Neural progenitor cell (in vitro differentiated cells): ENCODE results near the gene PRDM11. TPM values are rescaled to one million over a fixed set of nuclear protein-coding genes. Genes with fewer than 3 reads are reported as not detected.
A peak's percentile ranks its signal among the peaks of the same experiment; 100 is the strongest.

Source experiments
- DNase-seq: peaks from one replicate; pipeline ENCODE4 v3.0.0-alpha.2; 2016; ENCODE audit warnings: low spot score
- H2AFZ ChIP-seq: fragments of 200-600 bp; sonication (generic); replicated peaks from 2 replicates; pipeline ENCODE4 v1.6.1; 2016; ENCODE audit warnings: antibody characterized with exemption
- H3F3A ChIP-seq: fragments of 200-600 bp; sonication (generic); 2 replicates; pipeline ENCODE4 v1.6.1; 2016; ENCODE audit warnings: antibody characterized with exemption, low read depth
- H3K27ac ChIP-seq: fragments of 200-600 bp; sonication (generic); 2 replicates; pipeline ENCODE4 v1.5.1; 2016; ENCODE audit warnings: mild to moderate bottlenecking
- H3K27me3 ChIP-seq: fragments of 200-600 bp; sonication (generic); 2 replicates; pipeline ENCODE4 v1.6.1; 2016; ENCODE audit warnings: mild to moderate bottlenecking, moderate library complexity
- H3K36me3 ChIP-seq: fragments of 200-600 bp; sonication (generic); 2 replicates; pipeline ENCODE4 v1.5.1; 2016
- H3K4me1 ChIP-seq: fragments of 200-600 bp; sonication (generic); 2 replicates; pipeline ENCODE4 v1.6.1; 2016; ENCODE audit warnings: mixed run types
- H3K4me2 ChIP-seq: fragments of 200-600 bp; sonication (generic); 2 replicates; pipeline ENCODE4 v1.6.1; 2016
- H3K4me3 ChIP-seq: fragments of 200-600 bp; sonication (generic); 2 replicates; pipeline ENCODE4 v1.5.1; 2016
- H3K79me2 ChIP-seq: fragments of 200-600 bp; sonication (generic); 2 replicates; pipeline ENCODE4 v1.6.1; 2016; ENCODE audit warnings: low read depth
- H3K9ac ChIP-seq: fragments of 200-600 bp; sonication (generic); 2 replicates; pipeline ENCODE4 v1.6.1; 2016
- H3K9me3 ChIP-seq: fragments of 200-600 bp; sonication (generic); 2 replicates; pipeline ENCODE4 v1.5.1; 2016; ENCODE audit warnings: low read depth
- H4K20me1 ChIP-seq: fragments of 200-600 bp; sonication (generic); 2 replicates; pipeline ENCODE4 v1.6.1; 2016; ENCODE audit warnings: low read depth
- H3K27ac Mint-ChIP-seq: 3 replicates; pipeline ENCODE4 v1.8.0; 2021; ENCODE audit warnings: mixed read lengths
- H3K27me3 Mint-ChIP-seq: 2 replicates; pipeline ENCODE4 v1.8.0; 2022; ENCODE audit warnings: low read depth, mild to moderate bottlenecking, inconsistent platforms, moderate library complexity, mixed read lengths; ENCODE audit not compliant: insufficient read depth
- H3K36me3 Mint-ChIP-seq: 3 replicates; pipeline ENCODE4 v1.8.0; 2021; ENCODE audit warnings: mixed read lengths
- H3K4me1 Mint-ChIP-seq: 3 replicates; pipeline ENCODE4 v1.8.0; 2021; ENCODE audit warnings: mixed read lengths
- H3K4me3 Mint-ChIP-seq: 3 replicates; pipeline ENCODE4 v1.8.0; 2021; ENCODE audit warnings: mild to moderate bottlenecking, moderate library complexity, mixed read lengths
- H3K9me3 Mint-ChIP-seq: 3 replicates; pipeline ENCODE4 v1.8.0; 2020; ENCODE audit warnings: mixed read lengths
- CTCF ChIP-seq: fragments of 200-600 bp; sonication (generic); IDR thresholded peaks from 2 replicates; pipeline ENCODE4 v1.5.1; 2017; ENCODE audit warnings: antibody characterized with exemption, mild to moderate bottlenecking
- EZH2 ChIP-seq: fragments of 200-600 bp; sonication (generic); IDR thresholded peaks from 2 replicates; pipeline ENCODE4 v1.6.1; 2017; ENCODE audit warnings: antibody characterized with exemption, mild to moderate bottlenecking, moderate library complexity
- EZH2phosphoT487 ChIP-seq: fragments of 200-600 bp; sonication (generic); IDR thresholded peaks from 2 replicates; pipeline ENCODE4 v1.6.1; 2017; ENCODE audit warnings: antibody characterized with exemption
- total RNA-seq: library from RNA; depleted of rRNA; stranded (reverse); fragments of >200 nt; gene quantifications from 2 replicates; pipeline ENCODE4 v1.2.3, GENCODE V29; 2015; ENCODE audit warnings: low replicate concordance

The PRDM11 gene
- total RNA-seq = 1.8 and 5.3 TPM in 2 replicates

GRCh38 chr11:45146072-45147016, at the start of gene PRDM11:
Gene PRDM11, plus strand, starts transcription at chr11:45146639. Its CDS starts 35,128 bp downstream, at chr11:45181767.
- TF ChIP-seq EZH2 (no peak), EZH2phosphoT487 (no peak), CTCF (no peak)
- no peaks in the 10 kb centered on the region for H3K9me3 ChIP-seq
- peaks cover 27% of the 10 kb centered on the region for H3K79me2 ChIP-seq
- no peaks in the 10 kb centered on the region for H4K20me1 ChIP-seq
- H3K4me2 ChIP-seq = peak within 1 kb of the TSS; percentile 100
- H2AFZ ChIP-seq = peak within 1 kb of the TSS; percentile 93
- peaks cover 26% of the 10 kb centered on the region for H3K4me1 Mint-ChIP-seq
- peaks cover 10% of the 10 kb centered on the region for H3K9me3 Mint-ChIP-seq
- peak within 1 kb of the TSS; percentile 33 for H3K9ac ChIP-seq
- H3K4me3 ChIP-seq = peak within 1 kb of the TSS; percentile 100
- H3K27me3 ChIP-seq = peaks cover 53% of the 10 kb centered on the region
- peak within 1 kb of the TSS; percentile 80 for H3K27ac ChIP-seq
- peak; percentile 77 for DNase-seq
- peak within 1 kb of the TSS; percentile 89 for H3K4me3 Mint-ChIP-seq
- peaks cover 32% of the 10 kb centered on the region for H3K27me3 Mint-ChIP-seq
- H3F3A ChIP-seq = peaks cover 9% of the 10 kb centered on the region
- H3K27ac Mint-ChIP-seq = peak within 1 kb of the TSS; percentile 42
- H3K36me3 ChIP-seq = no peaks in the 10 kb centered on the region
- H3K4me1 ChIP-seq = peaks cover 9% of the 10 kb centered on the region
- peaks cover 3% of the 10 kb centered on the region for H3K36me3 Mint-ChIP-seq

GRCh38 chr11:45097721-45098493, 48.5 kb upstream of the PRDM11 start:
- Histone ChIP-seq H3K79me2 (no peaks in the 10 kb centered on the region), H3K9me3 (no peaks in the 10 kb centered on the region), H3F3A (no peaks in the 10 kb centered on the region), H3K36me3 (no peaks in the 10 kb centered on the region), H3K27me3 (no peaks in the 10 kb centered on the region), H3K27ac (no peak overlapping the region), H3K4me2 (no peak overlapping the region), H3K9ac (no peak overlapping the region), H3K4me1 (peaks cover 9% of the 10 kb centered on the region), H4K20me1 (no peaks in the 10 kb centered on the region), H3K4me3 (no peak overlapping the region), H2AFZ (no peak overlapping the region)
- TF ChIP-seq CTCF (peak; percentile 10), EZH2phosphoT487 (no peak)
- Mint-ChIP-seq H3K4me3 (peak overlapping the region; percentile 50), H3K27me3 (peaks cover 16% of the 10 kb centered on the region), H3K4me1 (peaks cover 21% of the 10 kb centered on the region), H3K27ac (no peak overlapping the region), H3K9me3 (no peaks in the 10 kb centered on the region), H3K36me3 (no peaks in the 10 kb centered on the region)
- DNase-seq = peak; percentile 93

- Mint-ChIP-seq H3K27me3 (peaks cover 16% of the 10 kb centered on the region), H3K9me3 (no peaks in the 10 kb centered on the region), H3K4me3 (no peak overlapping the region), H3K27ac (no peak overlapping the region), H3K36me3 (no peaks in the 10 kb centered on the region), H3K4me1 (peaks cover 18% of the 10 kb centered on the region)
- no peak for TF ChIP-seq CTCF
- no peak for TF ChIP-seq EZH2
- no peak for TF ChIP-seq EZH2phosphoT487
- Histone ChIP-seq H3K27me3 (no peaks in the 10 kb centered on the region), H3K27ac (no peak overlapping the region), H3K9me3 (no peaks in the 10 kb centered on the region), H3K79me2 (no peaks in the 10 kb centered on the region), H3K4me2 (no peak overlapping the region), H4K20me1 (no peaks in the 10 kb centered on the region), H3F3A (no peaks in the 10 kb centered on the region), H2AFZ (no peak overlapping the region), H3K4me1 (peaks cover 7% of the 10 kb centered on the region), H3K9ac (no peak overlapping the region), H3K36me3 (no peaks in the 10 kb centered on the region), H3K4me3 (no peak overlapping the region)
- DNase-seq = no peak
These were observed 47.5 kb upstream of the PRDM11 start for GRCh38 chr11:45098929-45099328.
